HepG2 (cell line): ENCODE data around the gene LUM. TPM values are rescaled to one million over a fixed set of nuclear protein-coding genes. Genes with fewer than 3 reads are reported as not detected.

Experiments
- ATAC-seq: fragments of 200-7000 bp; cut with Tn5 transposase; 3 replicates; pipeline ENCODE4 v1.9.1; 2020; ENCODE audit warnings: mild to moderate bottlenecking, moderate library complexity
- BruUV-seq: library from RNA; stranded (reverse); fragments of 400-500 nt; replicated peaks from 2 replicates; lab custom pipeline; 2021; lab: Mats Ljungman, UMichigan
- CTCF ChIA-PET: fragments of 300-600 bp; formaldehyde crosslinking; extraction: SDS; loops from one replicate; lab custom pipeline; 2021; ENCODE audit warnings: low total read pairs, inconsistent platforms, low intra/inter-chr PET ratio; lab: Yijun Ruan, JAX
- POLR2A ChIA-PET: fragments of 350-600 bp; sonication (Branson Sonifier 250); formaldehyde crosslinking; loops from one replicate; lab custom pipeline; 2020; ENCODE audit warnings: antibody characterized with exemption, inconsistent platforms; lab: Yijun Ruan, JAX
- DNase-seq: peaks from one replicate; pipeline ENCODE4 v3.0.0-alpha.2; 2015; ENCODE audit warnings: low spot score
- FAIRE-seq: peaks from 3 replicates; lab custom pipeline; 2011; peaks lifted over from hg19 to GRCh38; lab: Jason Lieb, UNC
- H2AFZ ChIP-seq: one replicate; pipeline ENCODE4 v1.6.1; 2011; ENCODE audit warnings: low read length, inconsistent platforms
- H3K27ac ChIP-seq: fragments of 300-600 bp; 3 replicates; pipeline ENCODE4 v1.8.0; 2011; ENCODE audit warnings: mixed run types, mild to moderate bottlenecking, mixed read lengths, low read length, inconsistent platforms; ENCODE audit not compliant: insufficient read depth; ENCODE audit errors: extremely low read length
- H3K27me3 ChIP-seq, 2 experiments: fragments of 200-600 bp in 1 of 2; 2 replicates in 1 of 2; 3 replicates in 1 of 2; pipeline versions ENCODE4 v1.6.0 to v1.8.0; 2011; ENCODE audit warnings: low read length in 2 of 2, mild to moderate bottlenecking in 2 of 2, moderate library complexity in 2 of 2, inconsistent platforms in 1 of 2; ENCODE audit not compliant: insufficient read depth in 2 of 2, control insufficient read depth in 1 of 2
- H3K36me3 ChIP-seq, 2 experiments: fragments of 200-600 bp in 1 of 2; replicated peaks in 1 of 2; 2 replicates in 1 of 2; 3 replicates in 1 of 2; pipeline versions ENCODE4 v1.5.1 to v1.8.0; 2011; ENCODE audit warnings: low read length in 2 of 2, inconsistent platforms in 1 of 2; ENCODE audit not compliant: insufficient read depth in 2 of 2, control insufficient read depth in 1 of 2
- H3K4me1 ChIP-seq: 2 replicates; pipeline ENCODE4 v1.5.1; 2012; ENCODE audit warnings: low read length, inconsistent platforms; ENCODE audit not compliant: insufficient read depth
- H3K4me2 ChIP-seq: 2 replicates; pipeline ENCODE4 v1.6.0; 2011; ENCODE audit warnings: low read depth, low read length, inconsistent platforms
- H3K4me3 ChIP-seq, 3 experiments: fragments of 200-600 bp in 1 of 3; sonication (generic), shearing (Covaris generic) in 1 of 3; replicated peaks in 1 of 3; 2 replicates each; pipeline ENCODE4 v1.5.1; 2011 to 2016; ENCODE audit warnings: low read length in 3 of 3, inconsistent platforms in 2 of 3, low read depth in 2 of 3, mild to moderate bottlenecking in 2 of 3, control low read depth in 1 of 3, mixed read lengths in 1 of 3; ENCODE audit not compliant: insufficient read depth in 1 of 3
- H3K79me2 ChIP-seq: one replicate; pipeline ENCODE4 v1.6.1; 2011; ENCODE audit warnings: low read length, inconsistent platforms; ENCODE audit not compliant: insufficient read depth
- H3K9ac ChIP-seq: 2 replicates; pipeline ENCODE4 v1.6.0; 2011; ENCODE audit warnings: mild to moderate bottlenecking, low read depth, low read length, inconsistent platforms; ENCODE audit not compliant: insufficient read depth
- H3K9me3 ChIP-seq: 2 replicates; pipeline ENCODE4 v1.5.1; 2012; ENCODE audit warnings: mild to moderate bottlenecking, low read length
- H4K20me1 ChIP-seq: 2 replicates; pipeline ENCODE4 v1.6.0; 2011; ENCODE audit warnings: inconsistent platforms, mild to moderate bottlenecking, low read length, moderate library complexity; ENCODE audit not compliant: insufficient read depth
- E2F5 ChIP-seq: sonication (generic); formaldehyde crosslinking; conservative IDR thresholded peaks from 2 replicates; pipeline ENCODE4 v1.4.0; 2020; ENCODE audit warnings: missing genetic modification reagents
- HDAC1 ChIP-seq: sonication (generic); formaldehyde crosslinking; IDR thresholded peaks from 2 replicates; pipeline ENCODE4 v1.5.1; 2020; ENCODE audit warnings: mild to moderate bottlenecking, missing genetic modification reagents
- LCORL ChIP-seq, 2 experiments: fragments of 450-650 bp in 1 of 2; sonication (generic) in 1 of 2; formaldehyde crosslinking in 1 of 2; IDR thresholded peaks; 2 replicates each; pipeline versions ENCODE4 v1.5.0 to v1.6.1; 2017 to 2020; ENCODE audit warnings: antibody characterized with exemption in 1 of 2, missing genetic modification reagents in 1 of 2
- NONO ChIP-seq, 2 experiments: fragments of 450-650 bp in 1 of 2; sonication (generic) in 1 of 2; formaldehyde crosslinking in 1 of 2; IDR thresholded peaks in 1 of 2; conservative IDR thresholded peaks in 1 of 2; 2 replicates each; pipeline versions ENCODE4 v1.6.1 to v1.8.0; 2017 to 2022; ENCODE audit warnings: mild to moderate bottlenecking in 1 of 2, missing genetic modification reagents in 1 of 2, moderate library complexity in 1 of 2
- SALL2 ChIP-seq: sonication (generic); formaldehyde crosslinking; IDR thresholded peaks from 2 replicates; pipeline ENCODE4 v1.8.1; 2023; ENCODE audit warnings: mild to moderate bottlenecking, missing genetic modification reagents, inconsistent platforms
- ZNF543 ChIP-seq: sonication (generic); formaldehyde crosslinking; IDR thresholded peaks from 2 replicates; pipeline ENCODE4 v1.4.0; 2020; ENCODE audit warnings: mild to moderate bottlenecking, missing genetic modification reagents
- ZNF569 ChIP-seq: sonication (generic); formaldehyde crosslinking; IDR thresholded peaks from 2 replicates; pipeline ENCODE4 v1.5.0; 2020; ENCODE audit warnings: mild to moderate bottlenecking, missing genetic modification reagents, moderate library complexity, borderline replicate concordance
- ZNF709 ChIP-seq: sonication (generic); formaldehyde crosslinking; IDR thresholded peaks from 2 replicates; pipeline ENCODE4 v1.5.0; 2020; ENCODE audit warnings: mild to moderate bottlenecking, missing genetic modification reagents
- WGBS: methylation state at CpG from one replicate; pipeline ENCODE4 v1.1.6; 2017; ENCODE audit warnings: low lambda C conversion rate; 5-methylcytosine and 5-hydroxymethylcytosine counted together
- in situ Hi-C: cut with HindIII; loops from 2 replicates; pipeline ENCODE4 v1.10.0; 2017; ENCODE audit warnings: low pct_unique_long_range_greater_than_20kb; ENCODE audit not compliant: extremely low pct_ligation_motif_present
- intact Hi-C: fragments of 100-400 bp; cut with micrococcal nuclease; formaldehyde crosslinking; loops from one replicate; pipeline ENCODE4 v1.10.0; 2022; ENCODE audit not compliant: unreplicated experiment
- polyA plus RNA-seq, 8 experiments: library from polyadenylated mRNA; depleted of rRNA in 3 of 8; stranded (reverse) in 7 of 8; unstranded in 1 of 8; fragments of >200 nt; fragmentation: Illumina TruSeq in 4 of 8; extraction: Trizol in 4 of 8; gene quantifications; 2 replicates each; pipeline versions ENCODE4 v1.2.1 to v1.2.3, GENCODE V29; 2011 to 2016; ENCODE audit warnings: low read depth in 4 of 8, missing spikeins in 1 of 8, mixed read lengths in 1 of 8; ENCODE audit not compliant: insufficient read depth in 1 of 8
- total RNA-seq, 5 experiments: library from RNA; depleted of rRNA; stranded (reverse); fragments of >200 nt; fragmentation: Illumina TruSeq; extraction: Trizol; gene quantifications; 2 replicates each; pipeline ENCODE4 v1.2.3, GENCODE V29; 2016; ENCODE audit warnings: low read depth in 1 of 5
- TF ChIP-seq, protein P1 (sequence below): sonication (generic); formaldehyde crosslinking; conservative IDR thresholded peaks from 2 replicates; pipeline ENCODE4 v1.8.0; 2022; ENCODE audit warnings: missing genetic modification reagents
- TF ChIP-seq, protein P2 (sequence below): sonication (generic); formaldehyde crosslinking; IDR thresholded peaks from 2 replicates; pipeline ENCODE4 v1.5.0; 2020; ENCODE audit warnings: mild to moderate bottlenecking, missing genetic modification reagents

Gene LUM
- total and polyA plus RNA-seq, 2 of the 13 experiments (the other 11 are each of a cell fraction or from before 2014, with no cell fraction given) = not detected

GRCh38 chr12:91080041-91080440 lies 31.3 kb downstream of the LUM start:
- Histone ChIP-seq H3K9me3 (no peaks in the 10 kb centered on the region), H2AFZ (no peak overlapping the region), H3K4me3 (no peak overlapping the region), H3K4me1 (no peaks in the 10 kb centered on the region), H3K9ac (no peak overlapping the region), H3K36me3 (no peaks in the 10 kb centered on the region), H4K20me1 (no peaks in the 10 kb centered on the region), H3K27me3 (no peaks in the 10 kb centered on the region), H3K4me2 (no peak overlapping the region), H3K79me2 (no peaks in the 10 kb centered on the region), H3K27ac (no peak overlapping the region)
- POLR2A ChIA-PET = no interaction called here
- DNase-seq (no peak), ATAC-seq (no peak), FAIRE-seq (no peak)
- in situ Hi-C loops (no loop called here), intact Hi-C loops (no loop called here)
- 2% methylated on average over 1 of the region's 1 CpG for WGBS
- no TSS peak for BruUV-seq
- no peak for TF ChIP-seq ZNF709
- TF ChIP-seq, protein P1, sequence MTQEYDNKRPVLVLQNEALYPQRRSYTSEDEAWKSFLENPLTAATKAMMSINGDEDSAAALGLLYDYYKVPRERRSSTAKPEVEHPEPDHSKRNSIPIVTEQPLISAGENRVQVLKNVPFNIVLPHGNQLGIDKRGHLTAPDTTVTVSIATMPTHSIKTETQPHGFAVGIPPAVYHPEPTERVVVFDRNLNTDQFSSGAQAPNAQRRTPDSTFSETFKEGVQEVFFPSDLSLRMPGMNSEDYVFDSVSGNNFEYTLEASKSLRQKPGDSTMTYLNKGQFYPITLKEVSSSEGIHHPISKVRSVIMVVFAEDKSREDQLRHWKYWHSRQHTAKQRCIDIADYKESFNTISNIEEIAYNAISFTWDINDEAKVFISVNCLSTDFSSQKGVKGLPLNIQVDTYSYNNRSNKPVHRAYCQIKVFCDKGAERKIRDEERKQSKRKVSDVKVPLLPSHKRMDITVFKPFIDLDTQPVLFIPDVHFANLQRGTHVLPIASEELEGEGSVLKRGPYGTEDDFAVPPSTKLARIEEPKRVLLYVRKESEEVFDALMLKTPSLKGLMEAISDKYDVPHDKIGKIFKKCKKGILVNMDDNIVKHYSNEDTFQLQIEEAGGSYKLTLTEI (CRISPR knock-in tag) = no peak
- no peak for TF ChIP-seq HDAC1
- no peak for TF ChIP-seq NONO (IDR thresholded peaks at IDR 0.05)
- no peak for TF ChIP-seq NONO (CRISPR knock-in tag; conservative IDR thresholded peaks at IDR 0.05)
- no peak for TF ChIP-seq LCORL (IDR thresholded peaks at IDR 0.05)
- no peak for TF ChIP-seq LCORL (CRISPR knock-in tag; IDR thresholded peaks at IDR 0.05)
- TF ChIP-seq, protein P2, sequence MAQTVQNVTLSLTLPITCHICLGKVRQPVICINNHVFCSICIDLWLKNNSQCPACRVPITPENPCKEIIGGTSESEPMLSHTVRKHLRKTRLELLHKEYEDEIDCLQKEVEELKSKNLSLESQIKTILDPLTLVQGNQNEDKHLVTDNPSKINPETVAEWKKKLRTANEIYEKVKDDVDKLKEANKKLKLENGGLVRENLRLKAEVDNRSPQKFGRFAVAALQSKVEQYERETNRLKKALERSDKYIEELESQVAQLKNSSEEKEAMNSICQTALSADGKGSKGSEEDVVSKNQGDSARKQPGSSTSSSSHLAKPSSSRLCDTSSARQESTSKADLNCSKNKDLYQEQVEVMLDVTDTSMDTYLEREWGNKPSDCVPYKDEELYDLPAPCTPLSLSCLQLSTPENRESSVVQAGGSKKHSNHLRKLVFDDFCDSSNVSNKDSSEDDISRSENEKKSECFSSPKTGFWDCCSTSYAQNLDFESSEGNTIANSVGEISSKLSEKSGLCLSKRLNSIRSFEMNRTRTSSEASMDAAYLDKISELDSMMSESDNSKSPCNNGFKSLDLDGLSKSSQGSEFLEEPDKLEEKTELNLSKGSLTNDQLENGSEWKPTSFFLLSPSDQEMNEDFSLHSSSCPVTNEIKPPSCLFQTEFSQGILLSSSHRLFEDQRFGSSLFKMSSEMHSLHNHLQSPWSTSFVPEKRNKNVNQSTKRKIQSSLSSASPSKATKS (CRISPR knock-in tag) = no peak
- no peak for TF ChIP-seq SALL2 (CRISPR knock-in tag)
- no peak for TF ChIP-seq ZNF569 (CRISPR knock-in tag)
- TF ChIP-seq ZNF543 (CRISPR knock-in tag) = no peak
- TF ChIP-seq E2F5 (CRISPR knock-in tag) = no peak
- CTCF ChIA-PET = no interaction called here
